Activated T-cell treated with anti-CD3 and anti-CD28 coated beads, Interleukin-2, amount 50 U/mL, for 48 hours (primary cell): ENCODE data around the gene ERMAP.
"Not testable (repeated sequence)": the region's sequence is repeated elsewhere in the genome, so short reads cannot be mapped to it uniquely, and the experiment has no call there.

Experiments used
- DNase-seq, 2 experiments: peaks; one replicate each; pipeline ENCODE4 v3.0.0-alpha.2; 2020

The ERMAP gene

GRCh38 chr1:42845866-42846256, 28.9 kb downstream of the ERMAP start:
- DNase-seq = no peak

- DNase-seq = peak; percentile 88 to 89
Measured at GRCh38 chr1:42846257-42847110, 29.6 kb downstream of the ERMAP start, which contains the start of gene ZNF691. Gene ZNF691, plus strand, starts transcription at chr1:42846613. Its CDS starts 3,046 bp downstream, at chr1:42849659.

GRCh38 chr1:42847111-42847595, 30.2 kb downstream of the ERMAP start:
- peak in 1 of 2 experiments; percentile 31 for DNase-seq

GRCh38 chr1:42847721-42848460, 31.0 kb downstream of the ERMAP start:
- DNase-seq = peak; percentile 20 to 24

- DNase-seq = no peak
Measured at GRCh38 chr1:42848823-42849537, 32.1 kb downstream of the ERMAP start.

GRCh38 chr1:42849944-42850343, 33.0 kb downstream of the ERMAP start:
- DNase-seq = no peak

GRCh38 chr1:42851420-42851819, 34.5 kb downstream of the ERMAP start:
- DNase-seq = no peak

- no peak for DNase-seq
Measured at GRCh38 chr1:42851960-42852607, 35.2 kb downstream of the ERMAP start.

- no peak for DNase-seq
Measured at GRCh38 chr1:42852608-42852980, 35.7 kb downstream of the ERMAP start.

- DNase-seq = no peak
Measured at GRCh38 chr1:42853116-42853884, 36.4 kb downstream of the ERMAP start.

GRCh38 chr1:42856554-42856953, 39.6 kb downstream of the ERMAP start:
- not testable (repeated sequence) for DNase-seq

- not testable (repeated sequence) for DNase-seq
Measured at GRCh38 chr1:42859366-42859765, 42.4 kb downstream of the ERMAP start.

- no peak for DNase-seq
Measured at GRCh38 chr1:42860339-42861013, 43.6 kb downstream of the ERMAP start.

GRCh38 chr1:42861014-42861399, 44.1 kb downstream of the ERMAP start:
- no peak for DNase-seq

- DNase-seq = no peak
Measured at GRCh38 chr1:42866549-42866948, 49.6 kb downstream of the ERMAP start.

- not testable (repeated sequence) for DNase-seq
Measured at GRCh38 chr1:42868466-42868865, 51.5 kb downstream of the ERMAP start.

GRCh38 chr1:42869254-42869653, 52.3 kb downstream of the ERMAP start:
- DNase-seq = not testable (repeated sequence)

GRCh38 chr1:42869751-42870150, 52.8 kb downstream of the ERMAP start:
- DNase-seq = not testable (repeated sequence)

- DNase-seq = not testable (repeated sequence)
Measured at GRCh38 chr1:42873108-42873507, 56.2 kb downstream of the ERMAP start.

GRCh38 chr1:42873670-42874069, 56.7 kb downstream of the ERMAP start:
- DNase-seq = no peak

GRCh38 chr1:42876009-42876408, 59.1 kb downstream of the ERMAP start:
- DNase-seq = no peak
